T47D (cell line): ENCODE measurements around the gene TMEM143.
"Not testable (repeated sequence)": the region's sequence is repeated elsewhere in the genome, so short reads cannot be mapped to it uniquely, and the experiment has no call there.

Source experiments
- DNase-seq, 2 experiments: peaks; one replicate each; pipeline versions ENCODE4 v3.0.0 to v3.0.0-alpha.2; 2011 to 2012; ENCODE audit warnings: low read depth in 1 of 2, low spot score in 1 of 2
- JUND ChIP-seq: IDR thresholded peaks from 2 replicates; pipeline ENCODE4 v1.6.1; 2012; ENCODE audit warnings: low read depth
- in situ Hi-C: cut with HindIII; loops from 2 replicates; pipeline ENCODE4 v1.10.0; 2016; ENCODE audit warnings: low sequenced_read_pairs, low pct_unique_long_range_greater_than_20kb

Gene TMEM143

GRCh38 chr19:48395499-48395898, 31.8 kb upstream of the TMEM143 start:
- TF ChIP-seq JUND: no peak
- in situ Hi-C loops: no loop called here
- no peak for DNase-seq

GRCh38 chr19:48395170-48395455, 31.4 kb upstream of the TMEM143 start:
- no peak for DNase-seq
- in situ Hi-C loops: no loop called here
- TF ChIP-seq JUND: no peak

- no peak for TF ChIP-seq JUND
- no peak for DNase-seq
- in situ Hi-C loops: no loop called here
Measured at GRCh38 chr19:48394331-48395169, 30.8 kb upstream of the TMEM143 start.

- no peak for TF ChIP-seq JUND
- no peak for DNase-seq
- in situ Hi-C loops: no loop called here
Measured at GRCh38 chr19:48393559-48394330, 30.0 kb upstream of the TMEM143 start, which contains the start of gene GRIN2D. Gene GRIN2D, plus strand, starts transcription at chr19:48393668. Its CDS starts 4,725 bp downstream, at chr19:48398393.

- no peak for TF ChIP-seq JUND
- in situ Hi-C loops: no loop called here
- no peak for DNase-seq
Measured at GRCh38 chr19:48392860-48393558, 29.3 kb upstream of the TMEM143 start.

- in situ Hi-C loops, DNase-seq: not testable (repeated sequence)
Measured at GRCh38 chr19:48392006-48392344, 28.2 kb upstream of the TMEM143 start.

GRCh38 chr19:48391100-48392005, 27.6 kb upstream of the TMEM143 start, which contains the start of gene KDELR1:
Gene KDELR1, minus strand, starts transcription at chr19:48391551. Its CDS starts 193 bp downstream, at chr19:48391358.
- in situ Hi-C loops: no loop called here
- TF ChIP-seq JUND: no peak
- peak; percentile 72 to 75 for DNase-seq

GRCh38 chr19:48390188-48391099, 26.7 kb upstream of the TMEM143 start:
- no peak for TF ChIP-seq JUND
- peak in 1 of 2 experiments; percentile 51 for DNase-seq
- in situ Hi-C loops: no loop called here

- no peak for DNase-seq
- no peak for TF ChIP-seq JUND
- in situ Hi-C loops: no loop called here
Measured at GRCh38 chr19:48386981-48387380, 23.2 kb upstream of the TMEM143 start.

GRCh38 chr19:48385461-48386087, 21.8 kb upstream of the TMEM143 start:
- no peak for DNase-seq
- in situ Hi-C loops: no loop called here
- TF ChIP-seq JUND: no peak

GRCh38 chr19:48382286-48382685, 18.5 kb upstream of the TMEM143 start:
- TF ChIP-seq JUND: no peak
- in situ Hi-C loops: no loop called here
- no peak for DNase-seq
